ENCODE data around the gene BAG1.

BAG1 gene

DNA sequence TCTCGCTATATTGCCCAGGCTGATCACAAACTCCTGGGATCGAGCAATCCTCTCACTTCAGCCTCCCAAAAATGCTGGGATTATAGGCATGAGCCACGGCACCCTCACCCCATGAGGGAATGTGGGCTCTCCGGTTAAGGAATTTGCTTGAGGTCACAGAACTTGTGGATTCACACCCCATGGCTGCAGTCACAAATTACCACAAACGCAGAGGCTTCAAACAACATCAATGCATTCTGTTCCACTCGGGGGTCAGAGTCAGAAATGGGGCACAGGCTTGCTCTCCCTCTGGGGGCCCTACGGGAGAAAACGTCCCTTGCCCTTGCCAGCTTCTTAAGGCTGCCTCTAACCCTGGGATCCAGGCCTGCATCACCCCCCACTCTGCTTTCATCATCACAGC lies 36.8 kb downstream of the BAG1 start:
- TF ChIP-seq, protein P1, sequence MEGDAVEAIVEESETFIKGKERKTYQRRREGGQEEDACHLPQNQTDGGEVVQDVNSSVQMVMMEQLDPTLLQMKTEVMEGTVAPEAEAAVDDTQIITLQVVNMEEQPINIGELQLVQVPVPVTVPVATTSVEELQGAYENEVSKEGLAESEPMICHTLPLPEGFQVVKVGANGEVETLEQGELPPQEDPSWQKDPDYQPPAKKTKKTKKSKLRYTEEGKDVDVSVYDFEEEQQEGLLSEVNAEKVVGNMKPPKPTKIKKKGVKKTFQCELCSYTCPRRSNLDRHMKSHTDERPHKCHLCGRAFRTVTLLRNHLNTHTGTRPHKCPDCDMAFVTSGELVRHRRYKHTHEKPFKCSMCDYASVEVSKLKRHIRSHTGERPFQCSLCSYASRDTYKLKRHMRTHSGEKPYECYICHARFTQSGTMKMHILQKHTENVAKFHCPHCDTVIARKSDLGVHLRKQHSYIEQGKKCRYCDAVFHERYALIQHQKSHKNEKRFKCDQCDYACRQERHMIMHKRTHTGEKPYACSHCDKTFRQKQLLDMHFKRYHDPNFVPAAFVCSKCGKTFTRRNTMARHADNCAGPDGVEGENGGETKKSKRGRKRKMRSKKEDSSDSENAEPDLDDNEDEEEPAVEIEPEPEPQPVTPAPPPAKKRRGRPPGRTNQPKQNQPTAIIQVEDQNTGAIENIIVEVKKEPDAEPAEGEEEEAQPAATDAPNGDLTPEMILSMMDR (IDR thresholded peaks at IDR 0.05; ENCODE audit: low read depth, low read length) = no peak
- no peak overlapping the region for H3K4me3 ChIP-seq (ENCODE audit: low read depth, low read length)

DNA sequence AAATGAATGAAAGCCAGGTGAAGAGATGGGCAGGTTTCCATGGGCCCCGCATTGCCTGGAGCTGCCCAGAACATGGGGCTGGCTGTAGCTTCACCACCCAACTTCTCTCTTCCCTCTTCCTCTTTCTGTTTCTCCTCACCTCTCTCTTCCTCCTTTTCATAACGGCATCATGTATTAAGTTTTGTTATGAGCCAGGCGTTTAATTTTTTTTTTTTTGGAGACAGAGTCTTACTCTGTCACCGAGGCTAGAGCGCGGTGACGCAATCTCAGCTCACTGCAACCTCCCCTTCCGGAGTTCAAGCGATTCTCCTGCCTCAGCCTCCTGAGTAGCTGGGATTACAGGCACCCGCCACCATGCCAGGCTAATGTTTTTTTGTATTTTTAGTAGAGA lies 37.5 kb downstream of the BAG1 start:
- TF ChIP-seq, protein P1 (IDR thresholded peaks at IDR 0.05; ENCODE audit: low read depth, low read length) = no peak

DNA sequence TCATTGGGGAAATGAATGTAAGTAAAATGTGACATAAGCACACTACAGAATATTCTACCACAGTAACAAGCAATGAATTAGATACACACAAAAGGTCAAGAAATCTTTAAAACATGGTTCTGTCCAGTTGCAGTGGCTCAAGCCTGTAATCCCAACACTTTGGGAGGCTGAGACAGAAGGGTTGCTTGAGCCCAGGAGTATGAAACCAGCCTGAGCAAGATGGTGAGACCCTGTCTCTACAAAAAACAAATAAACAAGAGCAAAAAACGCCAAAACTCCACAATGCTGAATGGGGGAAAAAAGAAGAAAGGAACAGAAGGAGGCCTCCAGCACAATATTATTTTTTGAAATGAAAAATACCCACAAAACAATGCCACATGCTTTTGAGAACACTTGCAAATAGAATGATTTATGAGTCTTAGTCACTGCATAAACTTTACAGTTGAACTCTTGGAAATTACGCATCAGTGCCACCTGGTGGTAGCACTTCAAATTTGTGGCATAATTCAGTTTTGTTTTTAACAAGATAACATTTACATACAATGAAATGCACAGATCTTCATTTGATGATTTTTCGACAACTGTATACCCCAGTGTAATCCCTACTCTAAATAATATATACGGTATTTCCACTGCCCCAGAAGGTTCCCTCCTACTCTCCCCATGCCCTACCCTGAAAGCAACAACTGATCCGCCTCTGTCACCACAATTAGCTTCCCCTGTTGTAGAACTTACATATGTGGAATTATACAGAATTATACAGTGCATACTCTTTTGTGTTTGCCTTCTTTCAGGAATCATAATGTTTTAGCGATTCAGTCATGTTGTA lies 39.0 kb downstream of the BAG1 start:
- no peak overlapping the region for H3K4me3 ChIP-seq (ENCODE audit: low read depth, low read length)
- TF ChIP-seq, protein P1 (IDR thresholded peaks at IDR 0.05; ENCODE audit: low read depth, low read length) = peak; percentile 24; the same call in 1 of the 2 replicates

More for the DNA sequence above, 37.5 kb downstream of the BAG1 start:
- H3K4me3 ChIP-seq (ENCODE audit: low read depth, low read length) = no peak overlapping the region

DNA sequence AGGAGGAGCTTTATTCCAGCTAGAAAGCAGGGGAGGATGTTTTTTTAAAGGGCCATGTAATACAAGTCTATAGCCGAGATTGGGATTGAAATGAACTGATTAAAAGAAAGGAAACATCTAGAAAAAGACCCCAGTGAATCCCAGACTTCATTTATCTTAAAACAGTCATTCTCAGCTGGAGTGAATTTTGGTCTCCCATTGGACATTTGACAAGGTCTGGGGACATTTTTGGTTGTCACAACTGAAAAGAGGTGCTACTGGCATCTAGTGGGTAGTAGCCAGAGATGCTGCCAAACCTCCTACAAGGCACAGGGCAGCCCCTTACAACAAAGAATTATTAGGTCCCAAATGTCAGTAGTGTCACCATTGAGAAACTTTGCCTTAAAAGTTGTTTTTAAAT lies 40.8 kb downstream of the BAG1 start:
- TF ChIP-seq, protein P1 (IDR thresholded peaks at IDR 0.05; ENCODE audit: low read depth, low read length) = no peak
- H3K4me3 ChIP-seq (ENCODE audit: low read depth, low read length) = no peak overlapping the region

DNA sequence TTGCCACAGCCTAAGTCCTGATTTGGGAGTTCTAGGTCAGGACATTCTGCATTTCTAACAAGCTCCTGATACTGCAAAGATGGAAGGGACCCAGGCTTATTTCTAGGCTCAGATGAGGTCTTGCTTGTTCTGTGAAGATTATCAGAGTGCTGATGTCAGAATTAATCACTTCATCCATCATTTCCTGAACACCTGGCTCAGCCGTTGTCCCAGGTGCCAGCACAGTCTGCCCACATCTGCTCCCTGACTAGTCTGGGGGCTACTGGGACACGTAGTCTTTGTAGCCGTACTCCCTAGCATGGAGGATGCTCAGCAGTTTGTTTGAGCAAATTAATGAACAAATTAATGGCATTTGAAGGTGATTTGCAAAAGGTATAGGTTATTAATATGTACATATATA lies 42.5 kb downstream of the BAG1 start:
- TF ChIP-seq, protein P1 (IDR thresholded peaks at IDR 0.05; ENCODE audit: low read depth, low read length) = no peak
- no peak overlapping the region for H3K4me3 ChIP-seq (ENCODE audit: low read depth, low read length)

DNA sequence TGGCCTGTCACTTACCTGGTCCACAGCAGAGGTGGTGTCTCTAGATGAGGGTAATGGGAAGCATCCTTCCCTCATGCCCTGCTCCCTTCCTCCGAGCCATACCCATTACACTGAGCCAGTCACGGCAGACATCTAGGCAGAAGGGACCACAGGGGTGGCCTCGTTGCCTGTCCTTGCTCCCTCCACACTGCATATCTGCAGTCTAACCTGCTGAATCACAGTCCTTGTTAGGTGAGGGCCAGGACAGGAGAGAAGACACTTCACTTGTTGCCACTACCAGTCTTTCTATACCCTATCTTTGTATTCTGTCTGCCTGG lies 43.0 kb downstream of the BAG1 start:
- no peak overlapping the region for H3K4me3 ChIP-seq (ENCODE audit: low read depth, low read length)
- TF ChIP-seq, protein P1 (IDR thresholded peaks at IDR 0.05; ENCODE audit: low read depth, low read length) = no peak

DNA sequence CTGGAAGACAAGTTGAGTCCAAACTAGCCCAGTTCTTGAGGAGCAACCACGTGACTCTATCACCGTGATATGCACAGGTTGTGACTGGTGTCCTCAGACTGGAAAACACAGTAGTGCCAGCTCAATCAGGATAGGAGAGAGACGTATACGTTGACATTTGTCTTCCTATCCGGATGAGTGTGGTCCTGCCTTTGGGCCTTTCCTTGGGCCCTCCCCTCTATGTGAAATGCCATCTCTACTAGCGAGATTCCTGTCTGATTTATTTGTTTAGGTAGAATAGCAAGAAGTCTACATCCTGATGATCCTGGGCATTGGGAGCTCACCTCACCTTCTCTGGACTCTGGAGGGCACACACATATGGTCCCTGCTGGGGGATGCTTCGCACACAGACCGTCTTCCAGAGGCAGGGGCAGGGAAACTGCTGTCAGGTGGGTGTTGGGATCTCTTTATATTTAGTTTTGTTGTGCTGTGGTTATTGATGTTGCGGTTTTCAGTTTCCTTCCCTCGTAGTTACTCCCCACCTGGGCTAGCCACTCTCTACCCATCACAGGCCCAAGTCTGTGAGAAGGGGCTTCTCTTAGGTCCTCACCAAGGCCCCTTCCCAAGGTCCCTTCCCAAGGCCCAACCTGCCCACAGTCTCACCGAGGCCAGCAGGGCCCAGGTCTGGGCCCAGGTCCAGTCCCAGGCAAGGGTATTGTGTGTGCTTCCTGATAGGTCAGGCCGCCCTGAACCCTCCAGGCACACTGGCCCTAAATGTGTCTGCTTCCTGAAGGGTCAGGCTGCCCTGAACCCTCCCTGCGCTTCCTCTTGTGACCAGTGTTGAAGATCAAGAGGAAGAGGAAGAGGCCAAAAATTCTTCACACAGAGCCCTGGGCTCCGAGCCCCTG lies 43.6 kb downstream of the BAG1 start:
- H3K4me3 ChIP-seq (ENCODE audit: low read depth, low read length) = no peak overlapping the region
- TF ChIP-seq, protein P1 (IDR thresholded peaks at IDR 0.05; ENCODE audit: low read depth, low read length) = no peak
